Chondrocyte (in vitro differentiated cells): ENCODE results near the gene ZNF837. TPM values are rescaled to one million over a fixed set of nuclear protein-coding genes. Genes with fewer than 3 reads are reported as not detected.
A peak's percentile ranks its signal among the peaks of the same experiment; 100 is the strongest.
"Not testable (repeated sequence)": the region's sequence is repeated elsewhere in the genome, so short reads cannot be mapped to it uniquely, and the experiment has no call there.

ENCODE experiments used
- DNase-seq: peaks from one replicate; pipeline ENCODE4 v3.0.0; 2021; ENCODE audit warnings: mixed read lengths, low spot score
- H3K27ac Mint-ChIP-seq: one replicate; pipeline ENCODE4 v1.8.0; 2021; ENCODE audit warnings: mild to moderate bottlenecking, moderate library complexity, mixed read lengths; ENCODE audit not compliant: unreplicated experiment
- H3K27me3 Mint-ChIP-seq: 2 replicates; pipeline ENCODE4 v1.8.0; 2021; ENCODE audit warnings: low read depth, mixed read lengths
- H3K36me3 Mint-ChIP-seq: 2 replicates; pipeline ENCODE4 v1.8.0; 2021; ENCODE audit warnings: low read depth, mixed read lengths
- H3K4me1 Mint-ChIP-seq: 2 replicates; pipeline ENCODE4 v1.8.0; 2021; ENCODE audit warnings: low read depth, mild to moderate bottlenecking, mixed read lengths
- H3K4me3 Mint-ChIP-seq: one replicate; pipeline ENCODE4 v1.8.0; 2021; ENCODE audit warnings: mild to moderate bottlenecking, moderate library complexity, mixed read lengths; ENCODE audit not compliant: unreplicated experiment
- H3K9me3 Mint-ChIP-seq: 2 replicates; pipeline ENCODE4 v1.8.0; 2021; ENCODE audit warnings: low read depth, mixed read lengths
- CTCF ChIP-seq: fragments of 200-600 bp; sonication (generic); IDR thresholded peaks from 2 replicates; pipeline ENCODE4 v1.5.0; 2021; ENCODE audit warnings: antibody characterized with exemption, mild to moderate bottlenecking, moderate library complexity
- total RNA-seq: library from RNA; stranded (reverse); gene quantifications from 3 replicates; pipeline ENCODE4 v1.2.1, GENCODE V29; 2021

Gene ZNF837
- total RNA-seq, 1 donor from 2014 or later, result 2.5 TPM

GRCh38 chr19:58381460-58382212 lies 806 bp upstream of the ZNF837 start:
- H3K27me3 Mint-ChIP-seq, result no peaks in the 10 kb centered on the region
- H3K36me3 Mint-ChIP-seq, result no peaks in the 10 kb centered on the region
- no peak for TF ChIP-seq CTCF
- no peaks in the 10 kb centered on the region for H3K9me3 Mint-ChIP-seq
- peaks cover 31% of the 10 kb centered on the region for H3K4me1 Mint-ChIP-seq
- H3K27ac Mint-ChIP-seq, result peak overlapping the region; percentile 96
- no peak for DNase-seq
- H3K4me3 Mint-ChIP-seq, result peak overlapping the region; percentile 90

GRCh38 chr19:58380037-58380661 lies 681 bp downstream of the ZNF837 start:
- peak; percentile 59 for DNase-seq
- Mint-ChIP-seq H3K4me1 (peaks cover 22% of the 10 kb centered on the region), H3K27me3 (no peaks in the 10 kb centered on the region), H3K36me3 (no peaks in the 10 kb centered on the region), H3K27ac (peak overlapping the region; percentile 96), H3K4me3 (peak overlapping the region; percentile 90), H3K9me3 (no peaks in the 10 kb centered on the region)
- TF ChIP-seq CTCF, result no peak

GRCh38 chr19:58379246-58379645 lies 1.6 kb downstream of the ZNF837 start:
- peak overlapping the region; percentile 90 for H3K4me3 Mint-ChIP-seq
- DNase-seq, result no peak
- no peak overlapping the region for H3K27ac Mint-ChIP-seq

GRCh38 chr19:58376724-58377123 lies 4.1 kb downstream of the ZNF837 start:
- not testable (repeated sequence) for H3K4me3 Mint-ChIP-seq, DNase-seq, H3K27ac Mint-ChIP-seq, H3K27me3 Mint-ChIP-seq, H3K9me3 Mint-ChIP-seq, H3K36me3 Mint-ChIP-seq
- H3K4me1 Mint-ChIP-seq, result peaks cover 15% of the 10 kb centered on the region

More at GRCh38 chr19:58379246-58379645, 1.6 kb downstream of the ZNF837 start:
- H3K9me3 Mint-ChIP-seq, result no peaks in the 10 kb centered on the region
- peaks cover 22% of the 10 kb centered on the region for H3K4me1 Mint-ChIP-seq
- no peaks in the 10 kb centered on the region for H3K36me3 Mint-ChIP-seq
- no peak for TF ChIP-seq CTCF
- no peaks in the 10 kb centered on the region for H3K27me3 Mint-ChIP-seq

GRCh38 chr19:58374200-58374599 lies 6.6 kb downstream of the ZNF837 start:
- H3K4me3 Mint-ChIP-seq, result no peak overlapping the region
- no peaks in the 10 kb centered on the region for H3K9me3 Mint-ChIP-seq
- H3K27me3 Mint-ChIP-seq, result no peaks in the 10 kb centered on the region
- no peaks in the 10 kb centered on the region for H3K36me3 Mint-ChIP-seq
- TF ChIP-seq CTCF, result no peak
- H3K4me1 Mint-ChIP-seq, result no peaks in the 10 kb centered on the region
- H3K27ac Mint-ChIP-seq, result no peak overlapping the region
- DNase-seq, result no peak
